Natural killer cell (primary cell): ENCODE data around the gene ANKRD17. TPM values are rescaled to one million over a fixed set of nuclear protein-coding genes. Genes with fewer than 3 reads are reported as not detected.
A peak's percentile ranks its signal among the peaks of the same experiment; 100 is the strongest.

Experiments
- ATAC-seq, 3 donors: fragments of 150-1000 bp in 2 of 3; fragments of 200-7000 bp in 1 of 3; cut with Tn5 transposase; 1 replicate in 1 of 3; 2 replicates in 2 of 3; pipeline ENCODE4 v1.10.0; 2021; ENCODE audit warnings: mild to moderate bottlenecking in 2 of 3, moderate library complexity in 2 of 3
- DNase-seq, 2 donors: peaks; one replicate each; pipeline versions ENCODE4 v3.0.0 to v3.0.0-alpha.2; 2013 to 2021; ENCODE audit warnings: mixed read lengths in 1 of 2
- H3K27ac ChIP-seq: one replicate; pipeline ENCODE4 v1.5.1; 2013; ENCODE audit warnings: mild to moderate bottlenecking, low read length
- H3K27me3 ChIP-seq: one replicate; pipeline ENCODE4 v1.6.1; 2013; ENCODE audit warnings: low read length; ENCODE audit not compliant: control insufficient read depth, insufficient read depth
- H3K36me3 ChIP-seq: one replicate; pipeline ENCODE4 v1.6.1; 2013; ENCODE audit warnings: low read length; ENCODE audit not compliant: control insufficient read depth, insufficient read depth
- H3K4me1 ChIP-seq: one replicate; pipeline ENCODE4 v1.6.1; 2013; ENCODE audit warnings: low read length; ENCODE audit not compliant: control insufficient read depth, insufficient read depth
- H3K4me3 ChIP-seq: one replicate; pipeline ENCODE4 v1.5.1; 2013; ENCODE audit warnings: low read length
- H3K9me3 ChIP-seq: one replicate; pipeline ENCODE4 v1.6.1; 2013; ENCODE audit warnings: low read length; ENCODE audit not compliant: control insufficient read depth, insufficient read depth
- H3K27ac Mint-ChIP-seq, 2 donors: one replicate each; pipeline ENCODE4 v1.8.0; 2022; ENCODE audit warnings: mild to moderate bottlenecking in 2 of 2, mixed read lengths in 2 of 2, moderate library complexity in 1 of 2
- H3K27me3 Mint-ChIP-seq, 2 donors: one replicate each; pipeline ENCODE4 v1.8.0; 2022; ENCODE audit warnings: low read depth in 2 of 2, mixed read lengths in 2 of 2
- H3K36me3 Mint-ChIP-seq: one replicate; pipeline ENCODE4 v1.8.0; 2022; ENCODE audit warnings: mixed read lengths
- H3K4me1 Mint-ChIP-seq, 2 donors: one replicate each; pipeline ENCODE4 v1.8.0; 2022; ENCODE audit warnings: mixed read lengths in 2 of 2
- H3K4me3 Mint-ChIP-seq: one replicate; pipeline ENCODE4 v1.8.0; 2022; ENCODE audit warnings: mild to moderate bottlenecking, moderate library complexity, mixed read lengths
- H3K9me3 Mint-ChIP-seq, 2 donors: one replicate each; pipeline ENCODE4 v1.8.0; 2022; ENCODE audit warnings: mixed read lengths in 2 of 2
- WGBS: methylation state at CpG from one replicate; pipeline ENCODE4 v1.1.7; 2013; ENCODE audit warnings: missing lambda C conversion rate; ENCODE audit not compliant: insufficient coverage; 5-methylcytosine and 5-hydroxymethylcytosine counted together
- intact Hi-C: fragments of 100-400 bp; cut with micrococcal nuclease; formaldehyde crosslinking; loops from one replicate; pipeline ENCODE4 v1.14.2; 2022
- total RNA-seq, 4 donors: library from RNA; stranded (reverse); fragments of 120-200 nt in 1 of 4; gene quantifications; one replicate each; pipeline versions ENCODE4 v1.2.3 to v1.2.4, GENCODE V29; 2013 to 2022
- TF ChIP-seq, protein P1 (sequence below): fragments of 200-600 bp; IDR thresholded peaks from one replicate; pipeline ENCODE4 v1.8.0; 2022; ENCODE audit warnings: antibody characterized with exemption

ANKRD17 gene
- total RNA-seq, 3 donors from 2014 or later (not counting 1 experiment from before 2014, with no cell fraction given): 51.8 to 70.2 (median 63.0) TPM

- 8% methylated on average over 2 of the region's 6 CpGs for WGBS
- Mint-ChIP-seq H3K9me3 (no peaks in the 10 kb centered on the region), H3K4me3 (peak overlapping the region; percentile 83), H3K27ac (peak overlapping the region; percentile 17 to 82), H3K4me1 (peaks cover 0 to 8% of the 10 kb centered on the region in 2 donors), H3K36me3 (no peaks in the 10 kb centered on the region), H3K27me3 (no peaks in the 10 kb centered on the region)
- peaks cover 23% of the 10 kb centered on the region for H3K36me3 ChIP-seq
- peak overlapping the region; percentile 56 for H3K27ac ChIP-seq
- no peaks in the 10 kb centered on the region for H3K9me3 ChIP-seq
- no peaks in the 10 kb centered on the region for H3K27me3 ChIP-seq
- H3K4me3 ChIP-seq: peak overlapping the region; percentile 41
- H3K4me1 ChIP-seq: peaks cover 8% of the 10 kb centered on the region
- ATAC-seq (peak in 2 of 3 donors; percentile 58 to 75), DNase-seq (peak in 1 of 2 donors; percentile 52)
- intact Hi-C loops: loop anchor here (5.0 kb wide), 1 partner anchor 171 kb away; the partner anchor contains the start of gene ANKRD17
- TF ChIP-seq, protein P1, sequence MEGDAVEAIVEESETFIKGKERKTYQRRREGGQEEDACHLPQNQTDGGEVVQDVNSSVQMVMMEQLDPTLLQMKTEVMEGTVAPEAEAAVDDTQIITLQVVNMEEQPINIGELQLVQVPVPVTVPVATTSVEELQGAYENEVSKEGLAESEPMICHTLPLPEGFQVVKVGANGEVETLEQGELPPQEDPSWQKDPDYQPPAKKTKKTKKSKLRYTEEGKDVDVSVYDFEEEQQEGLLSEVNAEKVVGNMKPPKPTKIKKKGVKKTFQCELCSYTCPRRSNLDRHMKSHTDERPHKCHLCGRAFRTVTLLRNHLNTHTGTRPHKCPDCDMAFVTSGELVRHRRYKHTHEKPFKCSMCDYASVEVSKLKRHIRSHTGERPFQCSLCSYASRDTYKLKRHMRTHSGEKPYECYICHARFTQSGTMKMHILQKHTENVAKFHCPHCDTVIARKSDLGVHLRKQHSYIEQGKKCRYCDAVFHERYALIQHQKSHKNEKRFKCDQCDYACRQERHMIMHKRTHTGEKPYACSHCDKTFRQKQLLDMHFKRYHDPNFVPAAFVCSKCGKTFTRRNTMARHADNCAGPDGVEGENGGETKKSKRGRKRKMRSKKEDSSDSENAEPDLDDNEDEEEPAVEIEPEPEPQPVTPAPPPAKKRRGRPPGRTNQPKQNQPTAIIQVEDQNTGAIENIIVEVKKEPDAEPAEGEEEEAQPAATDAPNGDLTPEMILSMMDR: no peak
Measured at GRCh38 chr4:73086095-73086868, 172.3 kb downstream of the ANKRD17 start.

DNA sequence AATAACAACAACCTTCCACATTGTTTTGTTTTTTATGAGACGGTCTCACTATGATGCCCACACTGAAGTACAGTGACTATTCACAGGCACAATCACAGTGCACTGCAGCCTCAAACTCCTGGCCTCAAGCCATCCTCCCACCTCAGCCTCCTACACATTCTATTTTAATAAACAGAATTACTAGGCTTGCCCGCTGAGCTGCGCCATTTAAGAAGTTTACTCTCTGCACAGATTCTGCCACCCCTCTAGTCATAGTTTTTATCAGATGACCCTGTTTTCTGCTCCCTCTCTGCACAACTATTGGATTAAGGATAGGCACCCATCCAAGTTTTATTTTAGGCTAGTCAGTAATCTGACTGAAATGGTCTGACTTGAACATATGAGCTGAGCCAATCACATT, 177.8 kb downstream of the ANKRD17 start:
- H3K27me3 Mint-ChIP-seq: no peaks in the 10 kb centered on the region
- intact Hi-C loops: no loop called here
- H3K27ac Mint-ChIP-seq: peak overlapping the region; percentile 47 to 67
- TF ChIP-seq, protein P1: no peak
- no peak for ATAC-seq
- Histone ChIP-seq H3K27ac (no peak overlapping the region), H3K4me3 (no peak overlapping the region), H3K9me3 (no peaks in the 10 kb centered on the region), H3K4me1 (peaks cover 4% of the 10 kb centered on the region), H3K36me3 (peaks cover 44% of the 10 kb centered on the region), H3K27me3 (no peaks in the 10 kb centered on the region)
- H3K36me3 Mint-ChIP-seq: no peaks in the 10 kb centered on the region
- no peak for DNase-seq
- WGBS: 89% methylated on average over 3 of the region's 3 CpGs
- peaks cover 0 to 6% of the 10 kb centered on the region in 2 donors for H3K4me1 Mint-ChIP-seq
- no peak overlapping the region for H3K4me3 Mint-ChIP-seq
- no peaks in the 10 kb centered on the region for H3K9me3 Mint-ChIP-seq

GRCh38 chr4:73075832-73076231, 182.8 kb downstream of the ANKRD17 start:
- Mint-ChIP-seq H3K27me3 (no peaks in the 10 kb centered on the region), H3K4me3 (no peak overlapping the region), H3K4me1 (peaks cover 0 to 3% of the 10 kb centered on the region in 2 donors), H3K36me3 (no peaks in the 10 kb centered on the region), H3K9me3 (no peaks in the 10 kb centered on the region), H3K27ac (peak overlapping the region in 1 of 2 donors; percentile 20)
- H3K27ac ChIP-seq: no peak overlapping the region
- no peak overlapping the region for H3K4me3 ChIP-seq
- no peaks in the 10 kb centered on the region for H3K9me3 ChIP-seq
- H3K36me3 ChIP-seq: peaks cover 45% of the 10 kb centered on the region
- 96% methylated on average over 2 of the region's 3 CpGs for WGBS
- intact Hi-C loops: no loop called here
- TF ChIP-seq, protein P1: no peak
- no peaks in the 10 kb centered on the region for H3K27me3 ChIP-seq
- ATAC-seq (no peak), DNase-seq (no peak)
- H3K4me1 ChIP-seq: no peaks in the 10 kb centered on the region
